ENCODE results near the gene PADI3.

PADI3 gene

DNA sequence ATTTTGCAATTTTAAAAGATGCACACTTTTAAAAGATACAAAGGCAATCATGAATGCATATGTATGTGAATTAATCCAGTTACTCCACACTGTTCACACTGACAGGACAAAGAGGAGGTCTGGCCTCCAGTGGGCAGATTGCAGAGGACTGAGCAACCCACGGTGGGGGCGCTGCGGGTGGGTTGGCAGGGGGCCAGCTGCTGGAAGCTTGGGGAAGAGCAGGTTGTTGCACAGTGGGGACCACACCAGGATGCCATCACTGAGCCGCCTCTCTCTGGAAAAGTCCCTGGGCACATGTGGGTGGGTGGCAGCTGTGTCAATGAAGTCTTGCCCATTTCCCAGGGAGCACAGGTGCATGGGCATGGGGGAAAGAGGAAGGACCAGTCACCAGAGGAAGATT, 46.4 kb downstream of the PADI3 start:
- no peak overlapping the region for H3K4me3 ChIP-seq (ENCODE audit: low read depth, low read length)

DNA sequence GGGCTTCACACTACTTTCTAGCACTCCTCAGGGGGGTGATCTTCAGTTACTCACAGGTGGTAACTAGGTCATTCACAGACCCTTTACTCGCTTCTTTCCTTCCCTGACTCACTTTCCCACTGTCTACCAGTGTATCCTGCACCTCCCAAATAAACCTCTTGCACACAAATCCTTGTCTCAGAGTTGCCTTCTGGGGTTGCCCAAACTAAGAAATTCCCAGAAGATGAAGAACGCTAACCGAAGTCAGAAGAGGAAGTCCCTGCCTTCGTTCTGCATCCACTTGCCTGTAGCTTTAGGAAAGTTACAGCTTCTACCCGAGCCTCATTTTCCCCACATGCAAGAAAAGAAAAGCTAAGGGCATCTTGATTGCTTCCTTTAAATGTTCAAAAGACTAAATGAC, 47.2 kb downstream of the PADI3 start:
- H3K4me3 ChIP-seq (ENCODE audit: low read depth, low read length): no peak overlapping the region

GRCh38 chr1:17297991-17298390, 49.1 kb downstream of the PADI3 start:
- no peak overlapping the region for H3K4me3 ChIP-seq (ENCODE audit: low read depth, low read length)

- no peak overlapping the region for H3K4me3 ChIP-seq (ENCODE audit: low read depth, low read length)
Measured at GRCh38 chr1:17301767-17302166, 52.9 kb downstream of the PADI3 start.

- no peak overlapping the region for H3K4me3 ChIP-seq (ENCODE audit: low read depth, low read length)
Measured at GRCh38 chr1:17304151-17304825, 55.4 kb downstream of the PADI3 start.

DNA sequence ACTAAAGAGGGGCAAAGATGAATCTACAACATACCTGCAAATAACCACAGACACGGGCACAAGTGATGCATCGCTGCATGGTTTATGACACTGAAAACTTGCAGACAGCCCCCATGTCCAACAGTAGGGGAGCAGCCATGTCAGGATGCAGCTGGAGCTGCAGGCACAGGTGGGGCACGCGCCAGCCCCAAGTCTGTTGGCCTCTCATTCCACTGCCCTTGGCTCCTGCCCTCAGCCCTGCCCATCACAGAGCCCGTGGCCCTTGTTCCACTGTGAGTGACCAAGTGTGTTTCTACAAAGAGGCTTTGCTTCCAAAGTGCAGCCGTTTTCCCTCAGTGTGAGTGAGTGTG, 55.9 kb downstream of the PADI3 start:
- H3K4me3 ChIP-seq (ENCODE audit: low read depth, low read length): no peak overlapping the region

DNA sequence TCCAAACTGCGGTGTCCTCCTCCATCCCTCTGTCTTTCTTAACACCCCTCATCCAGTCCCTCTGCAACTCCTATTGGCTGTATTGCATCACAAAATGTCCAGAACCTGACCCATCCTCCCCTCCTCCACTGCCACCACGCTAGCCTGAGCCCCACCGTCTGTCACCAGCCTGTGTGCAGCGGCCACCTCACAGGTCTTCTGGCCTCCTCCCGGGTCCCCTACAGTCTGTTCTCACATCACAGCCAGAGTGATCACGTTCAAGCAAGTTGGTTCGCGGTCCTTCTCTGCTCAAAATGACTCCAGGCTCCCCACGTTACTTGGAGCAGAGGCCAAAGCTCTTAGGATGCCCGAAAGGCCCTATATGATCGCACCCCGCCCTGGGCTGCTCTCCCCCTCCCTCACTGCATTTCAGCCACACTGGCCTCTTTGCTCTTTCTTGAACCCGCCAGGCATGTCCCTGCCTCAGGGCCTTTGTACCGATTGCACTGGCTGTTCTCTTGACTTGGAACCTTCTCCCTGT, 56.7 kb downstream of the PADI3 start:
- H3K4me3 ChIP-seq (ENCODE audit: low read depth, low read length): no peak overlapping the region

GRCh38 chr1:17306407-17306806, 57.5 kb downstream of the PADI3 start:
- H3K4me3 ChIP-seq (ENCODE audit: low read depth, low read length): no peak overlapping the region

DNA sequence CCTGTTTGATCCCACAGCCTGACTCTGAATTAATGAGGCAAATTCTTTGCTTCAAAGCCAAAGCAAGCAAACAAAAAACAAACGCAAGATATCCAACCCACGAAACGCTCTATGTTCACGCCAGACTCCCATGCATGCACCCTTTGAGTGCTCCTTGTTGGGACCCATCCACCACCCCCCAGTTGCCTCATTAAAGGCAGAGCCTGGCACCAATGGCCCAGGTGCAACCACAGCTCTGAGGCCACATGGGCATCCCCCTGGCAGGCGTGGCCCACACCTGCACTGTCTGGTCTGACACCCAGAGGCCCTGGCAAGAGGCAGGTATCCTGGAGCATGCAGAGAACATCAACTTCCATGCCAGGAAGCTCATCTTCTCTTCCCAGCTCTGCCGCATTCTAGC, 58.0 kb downstream of the PADI3 start:
- H3K4me3 ChIP-seq (ENCODE audit: low read depth, low read length): no peak overlapping the region

DNA sequence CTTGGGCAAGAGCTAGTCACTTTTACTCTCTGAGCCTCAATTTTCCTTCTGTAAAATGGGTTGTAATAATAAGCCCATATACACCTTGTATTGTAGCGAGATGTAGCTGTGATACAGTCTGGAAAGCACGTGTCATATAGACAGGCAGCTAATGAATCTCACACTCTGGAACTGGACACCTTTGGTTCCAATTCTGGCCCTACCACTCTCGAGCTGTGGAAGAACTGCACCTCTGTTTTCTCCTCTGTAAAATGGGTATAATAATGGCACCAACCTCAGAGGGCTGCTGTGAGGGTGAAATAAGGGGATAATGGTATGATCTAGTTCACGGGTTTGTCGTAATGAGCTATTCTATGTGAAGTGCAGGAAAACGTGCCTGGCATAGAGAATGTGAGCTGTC, 58.4 kb downstream of the PADI3 start:
- H3K4me3 ChIP-seq (ENCODE audit: low read depth, low read length): no peak overlapping the region

- H3K4me3 ChIP-seq (ENCODE audit: low read depth, low read length): no peak within 1 kb of the TSS
Measured at GRCh38 chr1:17307946-17308345, 59.0 kb downstream of the PADI3 start, which contains the start of gene PADI4. PADI4 (plus strand) TSS chr1:17308197; CDS start chr1:17308223, 26 bp downstream.

DNA sequence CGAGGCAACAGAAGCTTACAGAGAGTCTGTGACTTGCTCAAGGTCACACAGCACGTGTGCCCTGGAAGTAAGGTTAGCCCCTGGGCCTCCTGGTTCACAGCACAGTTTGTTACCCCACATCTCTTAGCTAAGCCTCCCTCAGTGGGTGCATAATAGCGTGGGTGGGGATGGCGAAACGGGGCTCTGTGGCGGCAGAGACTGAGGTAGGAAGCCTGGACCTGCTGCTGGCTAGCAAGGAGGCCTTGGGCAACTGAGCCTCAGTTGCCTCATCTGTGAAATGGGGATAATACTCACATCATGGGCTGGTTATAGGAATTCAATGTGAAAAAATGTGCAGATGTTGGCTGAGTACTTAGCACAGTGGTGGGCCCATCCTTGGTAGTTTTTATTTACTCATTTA, 59.7 kb downstream of the PADI3 start:
- H3K4me3 ChIP-seq (ENCODE audit: low read depth, low read length): no peak overlapping the region

DNA sequence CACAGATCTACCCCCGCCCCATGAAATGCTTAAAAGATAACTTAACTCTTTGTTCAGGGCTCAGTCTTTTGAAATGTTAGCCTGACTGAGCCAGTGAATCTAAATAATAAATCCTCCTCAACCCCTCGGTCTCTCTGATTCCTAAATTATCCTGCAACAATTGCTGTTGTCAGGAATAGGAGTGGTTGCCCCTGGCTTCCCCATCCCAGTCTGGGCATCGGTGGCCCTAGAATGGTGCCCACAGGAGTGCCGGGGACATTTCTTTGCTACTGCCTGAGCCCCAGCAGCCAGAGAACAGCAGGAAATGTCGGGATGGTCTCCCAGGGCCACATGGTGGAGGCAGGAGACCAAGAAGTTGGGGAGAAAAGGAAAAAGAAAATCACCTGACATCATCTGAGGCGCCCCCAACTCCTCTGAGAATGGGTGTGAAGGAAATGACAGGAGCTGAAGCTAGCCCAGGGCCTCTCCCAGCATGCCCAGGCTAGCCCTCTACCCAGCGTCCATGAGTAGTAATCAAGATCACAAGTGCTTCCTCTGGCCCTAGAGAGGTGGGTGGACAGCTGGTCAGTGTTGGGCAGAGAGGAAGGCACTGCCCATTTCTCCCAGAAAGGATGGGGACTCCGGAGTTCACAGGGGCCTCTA, 60.6 kb downstream of the PADI3 start:
- H3K4me3 ChIP-seq (ENCODE audit: low read depth, low read length): no peak overlapping the region

DNA sequence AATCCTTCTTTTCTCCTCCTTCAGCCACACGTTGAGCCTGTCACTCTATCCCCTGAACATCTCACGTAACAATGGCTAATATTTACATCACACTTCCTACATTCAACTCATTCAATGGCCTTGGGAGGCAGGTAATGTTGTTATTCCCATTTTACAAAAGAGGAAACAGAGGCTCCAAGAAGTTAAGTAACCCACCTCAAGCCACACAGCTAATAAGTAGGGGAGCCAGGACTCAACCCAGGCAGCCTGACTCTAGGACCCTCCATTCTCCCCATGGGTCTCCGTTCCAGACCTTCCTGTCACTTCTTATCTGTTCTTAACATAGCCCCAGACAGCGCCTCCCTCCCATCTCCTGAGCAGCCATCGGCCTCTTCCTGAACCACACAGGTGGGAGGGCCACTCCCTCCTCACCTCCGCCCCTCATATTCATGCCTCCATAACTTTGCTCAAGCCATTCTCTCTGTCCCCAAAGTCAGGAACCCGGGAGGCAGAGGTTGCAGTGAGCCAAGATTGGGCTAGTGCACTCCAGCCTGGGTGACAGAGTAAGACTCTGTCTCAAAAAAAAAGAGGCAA, 61.3 kb downstream of the PADI3 start:
- H3K4me3 ChIP-seq (ENCODE audit: low read depth, low read length): no peak overlapping the region

- H3K4me3 ChIP-seq (ENCODE audit: low read depth, low read length): no peak overlapping the region
Measured at GRCh38 chr1:17313530-17314309, 64.8 kb downstream of the PADI3 start.

DNA sequence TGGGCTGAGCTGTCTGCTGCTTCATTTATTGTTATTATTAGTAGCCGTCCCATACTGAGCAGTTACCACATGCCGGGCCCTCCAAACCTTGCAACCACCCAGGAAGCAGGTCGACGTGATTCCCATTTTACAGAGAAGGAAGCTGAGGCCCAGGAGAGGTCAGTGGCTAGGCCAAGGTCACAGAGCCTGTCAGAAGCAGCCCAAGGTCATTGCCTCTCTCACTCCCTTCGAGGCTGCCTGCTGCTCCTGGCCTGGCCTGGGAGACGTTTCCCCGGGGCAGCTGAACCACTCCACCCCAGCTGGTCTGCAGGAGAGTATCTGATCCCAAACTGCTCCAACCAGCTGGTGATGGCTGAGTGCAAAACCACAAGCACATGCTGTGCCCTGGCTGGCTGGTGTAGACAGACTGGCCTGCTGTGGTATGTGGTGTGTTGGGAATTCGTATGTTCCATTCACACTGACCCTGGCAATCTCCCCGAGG, 65.6 kb downstream of the PADI3 start:
- no peak overlapping the region for H3K4me3 ChIP-seq (ENCODE audit: low read depth, low read length)

DNA sequence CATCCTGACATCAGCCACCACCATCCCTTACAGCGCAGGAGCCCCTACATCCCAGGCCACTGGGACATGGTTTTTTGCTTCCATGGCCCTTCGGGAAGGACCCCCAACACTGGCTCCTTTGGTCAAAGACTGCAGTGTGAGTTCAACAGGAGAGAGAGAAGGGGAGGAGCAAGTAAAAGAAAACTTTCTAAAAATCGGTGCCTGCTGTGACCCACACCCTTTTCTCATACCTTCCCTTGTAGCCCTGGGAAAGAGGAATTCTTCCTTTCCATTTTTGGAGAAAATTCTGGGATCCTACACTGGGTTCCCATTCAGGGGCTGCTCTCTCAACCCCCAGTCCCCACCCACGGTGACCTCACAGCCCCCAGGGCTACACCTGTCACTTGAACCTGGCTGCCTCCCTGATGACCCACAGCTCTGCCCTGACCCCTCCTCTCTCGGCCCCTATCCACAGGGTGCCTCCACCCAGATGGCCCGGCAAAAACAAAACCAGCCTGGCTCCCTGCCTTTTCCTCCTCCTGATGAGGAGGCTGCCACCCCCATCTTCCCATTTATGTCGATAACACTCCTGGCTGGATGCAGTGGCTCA, 66.7 kb downstream of the PADI3 start:
- no peak overlapping the region for H3K4me3 ChIP-seq (ENCODE audit: low read depth, low read length)

- H3K4me3 ChIP-seq (ENCODE audit: low read depth, low read length): no peak overlapping the region
Measured at GRCh38 chr1:17316704-17317103, 67.8 kb downstream of the PADI3 start.

DNA sequence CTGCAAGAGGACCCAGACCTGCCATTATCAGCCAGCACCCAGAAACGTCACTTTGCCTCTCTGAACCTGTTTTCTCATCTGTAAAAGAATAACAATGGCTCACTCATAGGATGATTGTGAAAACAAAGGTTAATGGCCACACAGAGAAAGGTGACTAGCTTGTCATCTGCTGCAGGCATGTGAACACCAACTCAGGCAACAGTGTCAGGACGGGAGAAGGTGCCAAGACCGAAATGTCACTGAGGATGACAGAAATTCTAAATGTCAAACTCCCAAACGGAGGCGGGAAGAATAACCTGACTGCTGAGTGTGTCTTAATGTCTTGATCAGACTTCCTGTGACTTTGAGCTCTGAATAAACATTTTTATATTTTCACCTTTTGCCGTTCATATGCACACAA, 69.4 kb downstream of the PADI3 start:
- no peak overlapping the region for H3K4me3 ChIP-seq (ENCODE audit: low read depth, low read length)

- H3K4me3 ChIP-seq (ENCODE audit: low read depth, low read length): no peak overlapping the region
Measured at GRCh38 chr1:17319561-17320350, 70.9 kb downstream of the PADI3 start.
